GM21367 (cell line): Measurements from ENCODE around the gene YTHDC1.
A peak's percentile ranks its signal among the peaks of the same experiment; 100 is the strongest.

Experiments used
- ATAC-seq: cut with Tn5 transposase; IDR thresholded peaks from one replicate; pipeline ENCODE4 v1.9.1; 2021; ENCODE audit not compliant: unreplicated experiment

The YTHDC1 gene

GRCh38 chr4:68360231-68360968, 10.5 kb upstream of the YTHDC1 start:
- ATAC-seq = no peak

- ATAC-seq = peak; percentile 83
Observed at GRCh38 chr4:68359508-68359907, 9.6 kb upstream of the YTHDC1 start.

GRCh38 chr4:68358988-68359387, 9.1 kb upstream of the YTHDC1 start:
- no peak for ATAC-seq

- ATAC-seq = no peak
Observed at GRCh38 chr4:68352791-68353190, 2.9 kb upstream of the YTHDC1 start.

- ATAC-seq = peak; percentile 4
Observed at GRCh38 chr4:68349279-68349648, 626 bp downstream of the YTHDC1 start.

- no peak for ATAC-seq
Observed at GRCh38 chr4:68348577-68348976, 1.3 kb downstream of the YTHDC1 start.

- no peak for ATAC-seq
Observed at GRCh38 chr4:68347845-68348244, 2.0 kb downstream of the YTHDC1 start.

- ATAC-seq = no peak
Observed at GRCh38 chr4:68346461-68346860, 3.4 kb downstream of the YTHDC1 start.

GRCh38 chr4:68344785-68345184, 5.1 kb downstream of the YTHDC1 start:
- ATAC-seq = no peak

GRCh38 chr4:68344049-68344448, 5.8 kb downstream of the YTHDC1 start:
- no peak for ATAC-seq

GRCh38 chr4:68342134-68342533, 7.8 kb downstream of the YTHDC1 start:
- no peak for ATAC-seq

- no peak for ATAC-seq
Observed at GRCh38 chr4:68338625-68339024, 11.3 kb downstream of the YTHDC1 start.

GRCh38 chr4:68337522-68337921, 12.4 kb downstream of the YTHDC1 start:
- ATAC-seq = no peak

- ATAC-seq = no peak
Observed at GRCh38 chr4:68337004-68337403, 12.9 kb downstream of the YTHDC1 start.

GRCh38 chr4:68336530-68336929, 13.4 kb downstream of the YTHDC1 start:
- no peak for ATAC-seq

GRCh38 chr4:68326141-68326540, 23.7 kb downstream of the YTHDC1 start:
- ATAC-seq = no peak

GRCh38 chr4:68324519-68325262, 25.2 kb downstream of the YTHDC1 start:
- no peak for ATAC-seq

GRCh38 chr4:68319040-68319439, 30.9 kb downstream of the YTHDC1 start:
- ATAC-seq = no peak

GRCh38 chr4:68316193-68316969, 33.5 kb downstream of the YTHDC1 start:
- ATAC-seq = no peak

GRCh38 chr4:68310651-68311247, 39.1 kb downstream of the YTHDC1 start:
- no peak for ATAC-seq

- no peak for ATAC-seq
Observed at GRCh38 chr4:68304731-68305130, 45.2 kb downstream of the YTHDC1 start.
